ENCODE measurements around the gene GINS3. TPM values are rescaled to one million over a fixed set of nuclear protein-coding genes. Genes with fewer than 3 reads are reported as not detected.
"Not testable (repeated sequence)": the region's sequence is repeated elsewhere in the genome, so short reads cannot be mapped to it uniquely, and the experiment has no call there.

Gene GINS3
- total RNA-seq, 2 experiments from 2014 or later = 28.5 to 29.3 TPM

- peaks cover 16% of the 10 kb centered on the region for H3K27me3 Mint-ChIP-seq
- DNase-seq = no peak
- no peaks in the 10 kb centered on the region for H3K9me3 Mint-ChIP-seq
- H3K36me3 Mint-ChIP-seq = no peaks in the 10 kb centered on the region
- no peaks in the 10 kb centered on the region for H3K4me1 Mint-ChIP-seq
- H3K4me3 Mint-ChIP-seq = no peak overlapping the region
- H3K27ac Mint-ChIP-seq = no peak overlapping the region
Observed at GRCh38 chr16:58377932-58378331, 14.3 kb upstream of the GINS3 start.

- no peak for DNase-seq
- Mint-ChIP-seq H3K27me3 (peaks cover 14% of the 10 kb centered on the region), H3K4me1 (no peaks in the 10 kb centered on the region), H3K9me3 (no peaks in the 10 kb centered on the region), H3K36me3 (no peaks in the 10 kb centered on the region), H3K4me3 (no peak overlapping the region), H3K27ac (no peak overlapping the region)
Observed at GRCh38 chr16:58378401-58378800, 13.9 kb upstream of the GINS3 start.

- Mint-ChIP-seq H3K27me3 (peaks cover 8% of the 10 kb centered on the region), H3K4me3 (no peak overlapping the region), H3K4me1 (no peaks in the 10 kb centered on the region), H3K27ac (no peak overlapping the region), H3K9me3 (no peaks in the 10 kb centered on the region), H3K36me3 (no peaks in the 10 kb centered on the region)
- DNase-seq = no peak
Observed at GRCh38 chr16:58379736-58380135, 12.5 kb upstream of the GINS3 start.

- Mint-ChIP-seq H3K4me1 (no peaks in the 10 kb centered on the region), H3K27ac (no peak overlapping the region), H3K9me3 (no peaks in the 10 kb centered on the region), H3K4me3 (no peak overlapping the region), H3K27me3 (peaks cover 8% of the 10 kb centered on the region), H3K36me3 (no peaks in the 10 kb centered on the region)
- DNase-seq = no peak
Observed at GRCh38 chr16:58381661-58382060, 10.6 kb upstream of the GINS3 start.

GRCh38 chr16:58384437-58385055, 7.7 kb upstream of the GINS3 start:
- Mint-ChIP-seq H3K4me3 (no peak overlapping the region), H3K27ac (no peak overlapping the region), H3K27me3 (peaks cover 8% of the 10 kb centered on the region), H3K4me1 (no peaks in the 10 kb centered on the region), H3K36me3 (no peaks in the 10 kb centered on the region), H3K9me3 (no peaks in the 10 kb centered on the region)
- DNase-seq = no peak

GRCh38 chr16:58385218-58385773, 7.0 kb upstream of the GINS3 start:
- Mint-ChIP-seq H3K4me1 (no peaks in the 10 kb centered on the region), H3K9me3 (no peaks in the 10 kb centered on the region), H3K36me3 (no peaks in the 10 kb centered on the region), H3K27me3 (peaks cover 8% of the 10 kb centered on the region), H3K27ac (no peak overlapping the region), H3K4me3 (no peak overlapping the region)
- DNase-seq = no peak

GRCh38 chr16:58389724-58390123, 2.5 kb upstream of the GINS3 start:
- Mint-ChIP-seq H3K9me3 (peaks cover 9% of the 10 kb centered on the region), H3K36me3 (peaks cover 19% of the 10 kb centered on the region), H3K4me3 (no peak overlapping the region), H3K27me3 (no peaks in the 10 kb centered on the region), H3K27ac (no peak overlapping the region), H3K4me1 (peaks cover 8% of the 10 kb centered on the region)
- DNase-seq = no peak

GRCh38 chr16:58393138-58393504, 850 bp downstream of the GINS3 start:
- no peaks in the 10 kb centered on the region for H3K27me3 Mint-ChIP-seq

GRCh38 chr16:58396897-58397296, 4.6 kb downstream of the GINS3 start:
- H3K27ac Mint-ChIP-seq, H3K27me3 Mint-ChIP-seq, H3K9me3 Mint-ChIP-seq, H3K4me3 Mint-ChIP-seq, DNase-seq, H3K4me1 Mint-ChIP-seq: not testable (repeated sequence)
- H3K36me3 Mint-ChIP-seq = peaks cover 45% of the 10 kb centered on the region

More at GRCh38 chr16:58393138-58393504, 850 bp downstream of the GINS3 start:
- H3K4me3 Mint-ChIP-seq = peak overlapping the region; percentile 95
- peaks cover 8% of the 10 kb centered on the region for H3K4me1 Mint-ChIP-seq
- peaks cover 29% of the 10 kb centered on the region for H3K36me3 Mint-ChIP-seq
- DNase-seq = no peak
- peak overlapping the region; percentile 99 for H3K27ac Mint-ChIP-seq
- peaks cover 9% of the 10 kb centered on the region for H3K9me3 Mint-ChIP-seq

- H3K36me3 Mint-ChIP-seq = peaks cover 43% of the 10 kb centered on the region
- H3K27ac Mint-ChIP-seq = no peak overlapping the region
- no peaks in the 10 kb centered on the region for H3K27me3 Mint-ChIP-seq
- DNase-seq = no peak
- no peaks in the 10 kb centered on the region for H3K9me3 Mint-ChIP-seq
- H3K4me1 Mint-ChIP-seq = no peaks in the 10 kb centered on the region
- no peak overlapping the region for H3K4me3 Mint-ChIP-seq
Observed at GRCh38 chr16:58399718-58400633, 7.7 kb downstream of the GINS3 start.

GRCh38 chr16:58401305-58401704, 9.0 kb downstream of the GINS3 start:
- not testable (repeated sequence) for DNase-seq, H3K4me3 Mint-ChIP-seq, H3K27me3 Mint-ChIP-seq, H3K27ac Mint-ChIP-seq, H3K4me1 Mint-ChIP-seq, H3K9me3 Mint-ChIP-seq
- peaks cover 38% of the 10 kb centered on the region for H3K36me3 Mint-ChIP-seq

- Mint-ChIP-seq H3K27me3 (no peaks in the 10 kb centered on the region), H3K4me3 (no peak overlapping the region), H3K4me1 (no peaks in the 10 kb centered on the region), H3K27ac (no peak overlapping the region), H3K36me3 (peaks cover 34% of the 10 kb centered on the region), H3K9me3 (no peaks in the 10 kb centered on the region)
- no peak for DNase-seq
Observed at GRCh38 chr16:58402796-58403195, 10.5 kb downstream of the GINS3 start.

GRCh38 chr16:58409316-58409973, 17.2 kb downstream of the GINS3 start:
- H3K4me3 Mint-ChIP-seq = no peak overlapping the region

GRCh38 chr16:58411336-58411735, 19.1 kb downstream of the GINS3 start:
- H3K27ac Mint-ChIP-seq = no peak overlapping the region
- H3K9me3 Mint-ChIP-seq = no peaks in the 10 kb centered on the region

More at GRCh38 chr16:58409316-58409973, 17.2 kb downstream of the GINS3 start:
- Mint-ChIP-seq H3K9me3 (no peaks in the 10 kb centered on the region), H3K36me3 (peaks cover under 1% of the 10 kb centered on the region), H3K27me3 (no peaks in the 10 kb centered on the region), H3K27ac (no peak overlapping the region), H3K4me1 (no peaks in the 10 kb centered on the region)
- no peak for DNase-seq

More at GRCh38 chr16:58411336-58411735, 19.1 kb downstream of the GINS3 start:
- no peaks in the 10 kb centered on the region for H3K36me3 Mint-ChIP-seq
- no peaks in the 10 kb centered on the region for H3K27me3 Mint-ChIP-seq
- no peak for DNase-seq
- H3K4me1 Mint-ChIP-seq = no peaks in the 10 kb centered on the region
- no peak overlapping the region for H3K4me3 Mint-ChIP-seq

All from activated naive CD8-positive, alpha-beta T cell treated with anti-CD3 and anti-CD28 coated beads for 36 hours (primary cell).